Testis (tissue), 3 donors: ENCODE results near the gene TMEM242. TPM values are rescaled to one million over a fixed set of nuclear protein-coding genes. Genes with fewer than 3 reads are reported as not detected.

Experiments used
- DNase-seq: peaks from one replicate; pipeline ENCODE4 v3.0.0-alpha.2; 2019
- H3K27ac ChIP-seq, 2 donors: fragments of 200-600 bp; sonication (generic); one replicate each; pipeline ENCODE4 v1.5.1; 2019
- H3K27me3 ChIP-seq: fragments of 200-600 bp; sonication (generic); one replicate; pipeline ENCODE4 v1.5.1; 2019
- H3K36me3 ChIP-seq: fragments of 200-600 bp; sonication (generic); one replicate; pipeline ENCODE4 v1.5.1; 2017; ENCODE audit warnings: low read depth; ENCODE audit errors: missing control alignments
- H3K4me1 ChIP-seq: fragments of 200-600 bp; sonication (generic); one replicate; pipeline ENCODE4 v1.5.1; 2019
- H3K4me3 ChIP-seq, 2 donors: fragments of 200-600 bp; sonication (generic); one replicate each; pipeline ENCODE4 v1.5.1; 2017 to 2019
- H3K9me3 ChIP-seq: fragments of 200-600 bp; sonication (generic); one replicate; pipeline ENCODE4 v1.5.1; 2017
- POLR2A ChIP-seq: fragments of 450-650 bp; IDR thresholded peaks from one replicate; pipeline ENCODE4 v1.6.1; 2017; ENCODE audit warnings: antibody characterized with exemption, mild to moderate bottlenecking, moderate library complexity
- WGBS, 2 donors: methylation state at CpG; one replicate each; pipeline ENCODE4 v1.1.5; 2018; 5-methylcytosine and 5-hydroxymethylcytosine counted together
- intact Hi-C: fragments of 100-400 bp; cut with DNase I; formaldehyde crosslinking; loops from one replicate; pipeline ENCODE4 v1.15.1; 2023; ENCODE audit warnings: low total_unique reads
- polyA plus RNA-seq: library from polyadenylated mRNA; stranded (reverse); fragments of 350-450 nt; fragmentation: Illumina TruSeq; extraction: RNeasy Lipid Tissue Mini Kit (QIAGEN cat#74804); gene quantifications from one replicate; pipeline ENCODE4 v1.2.3, GENCODE V29; 2014; ENCODE audit warnings: low read depth, low replicate concordance; ENCODE audit not compliant: insufficient read depth
- total RNA-seq, 2 donors: library from RNA; depleted of rRNA; stranded (reverse); fragments of >200 nt; gene quantifications; one replicate each; pipeline ENCODE4 v1.2.3, GENCODE V29; 2016
- TF ChIP-seq, protein P1 (sequence below), 3 experiments: fragments of 450-650 bp in 2 of 3; fragments of 200-600 bp in 1 of 3; sonication (generic) in 1 of 3; IDR thresholded peaks; one replicate each; pipeline ENCODE4 v1.5.1; 2016 to 2019; ENCODE audit warnings: antibody characterized with exemption in 3 of 3, mild to moderate bottlenecking in 2 of 3, moderate library complexity in 1 of 3

The TMEM242 gene
- total and polyA plus RNA-seq, 3 donors from 2014 or later: 8.9 to 11.9 (median 10.3) TPM

DNA sequence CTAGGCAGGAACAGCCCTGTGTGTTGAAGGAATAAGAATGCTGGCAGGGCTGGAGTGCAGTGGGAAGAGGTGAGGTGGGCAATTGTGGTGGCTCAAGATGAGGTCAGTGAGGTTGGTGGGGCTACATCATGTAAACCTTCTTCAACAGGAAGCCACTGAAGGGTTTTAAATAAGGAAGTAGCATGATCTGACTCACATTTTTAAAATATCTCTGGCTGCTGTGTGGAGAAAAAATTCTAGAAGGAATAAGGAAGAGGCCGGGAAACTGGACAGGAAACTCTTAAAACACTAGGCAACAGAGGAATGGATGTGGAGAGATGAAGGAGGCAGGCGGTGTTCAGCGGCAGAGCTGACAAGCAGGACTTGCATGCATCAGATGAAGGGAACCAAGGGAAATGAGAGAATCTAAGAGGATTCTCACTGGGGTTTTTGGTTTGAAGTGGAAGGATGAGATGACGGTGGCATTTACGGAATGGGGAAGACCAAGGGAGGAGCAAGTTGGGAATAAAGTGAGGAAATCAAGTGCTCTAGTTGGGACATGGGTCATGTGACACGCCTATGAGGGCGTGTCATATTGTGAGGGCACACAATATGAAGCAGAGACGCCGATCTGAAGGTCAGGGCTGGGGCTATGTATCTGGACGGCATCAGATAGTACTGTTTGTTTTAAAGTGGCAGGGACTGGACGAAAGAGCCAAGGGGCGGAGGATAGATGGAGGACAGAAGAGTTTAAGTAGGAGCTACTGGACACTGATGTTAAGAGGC lies 18.2 kb downstream of the TMEM242 start:
- no peaks in the 10 kb centered on the region for H3K36me3 ChIP-seq
- H3K9me3 ChIP-seq: no peaks in the 10 kb centered on the region
- intact Hi-C loops: no loop called here
- H3K4me1 ChIP-seq: no peaks in the 10 kb centered on the region
- WGBS, 2 donors: 70 to 72% methylated on average over 12 of the region's 12 CpGs
- no peak for DNase-seq
- TF ChIP-seq, protein P1, sequence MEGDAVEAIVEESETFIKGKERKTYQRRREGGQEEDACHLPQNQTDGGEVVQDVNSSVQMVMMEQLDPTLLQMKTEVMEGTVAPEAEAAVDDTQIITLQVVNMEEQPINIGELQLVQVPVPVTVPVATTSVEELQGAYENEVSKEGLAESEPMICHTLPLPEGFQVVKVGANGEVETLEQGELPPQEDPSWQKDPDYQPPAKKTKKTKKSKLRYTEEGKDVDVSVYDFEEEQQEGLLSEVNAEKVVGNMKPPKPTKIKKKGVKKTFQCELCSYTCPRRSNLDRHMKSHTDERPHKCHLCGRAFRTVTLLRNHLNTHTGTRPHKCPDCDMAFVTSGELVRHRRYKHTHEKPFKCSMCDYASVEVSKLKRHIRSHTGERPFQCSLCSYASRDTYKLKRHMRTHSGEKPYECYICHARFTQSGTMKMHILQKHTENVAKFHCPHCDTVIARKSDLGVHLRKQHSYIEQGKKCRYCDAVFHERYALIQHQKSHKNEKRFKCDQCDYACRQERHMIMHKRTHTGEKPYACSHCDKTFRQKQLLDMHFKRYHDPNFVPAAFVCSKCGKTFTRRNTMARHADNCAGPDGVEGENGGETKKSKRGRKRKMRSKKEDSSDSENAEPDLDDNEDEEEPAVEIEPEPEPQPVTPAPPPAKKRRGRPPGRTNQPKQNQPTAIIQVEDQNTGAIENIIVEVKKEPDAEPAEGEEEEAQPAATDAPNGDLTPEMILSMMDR (IDR thresholded peaks at IDR 0.05): no peak
- no peak for TF ChIP-seq POLR2A
- no peak overlapping the region for H3K4me3 ChIP-seq
- H3K27me3 ChIP-seq: no peaks in the 10 kb centered on the region
- no peak overlapping the region for H3K27ac ChIP-seq

DNA sequence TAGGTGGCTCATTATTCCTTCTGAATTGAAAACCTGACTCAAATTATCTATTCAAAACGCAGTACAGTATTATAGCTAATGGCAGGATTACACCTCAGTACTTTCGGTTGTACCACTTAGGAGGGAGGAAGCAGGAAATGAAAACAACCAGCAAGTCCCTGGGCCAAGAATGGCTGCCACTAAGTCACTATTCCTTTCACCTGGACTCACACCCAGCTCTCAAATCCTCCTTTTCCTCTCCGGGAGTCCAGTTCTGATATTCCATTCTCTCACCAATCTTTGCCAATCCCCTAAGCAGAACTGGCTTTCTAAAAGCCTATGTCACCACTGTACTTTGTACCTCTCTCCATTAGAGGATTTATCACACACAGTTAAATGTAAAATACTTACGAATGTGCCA lies 20.6 kb downstream of the TMEM242 start:
- Histone ChIP-seq H3K27ac (no peak overlapping the region), H3K9me3 (no peaks in the 10 kb centered on the region), H3K36me3 (no peaks in the 10 kb centered on the region), H3K4me3 (no peak overlapping the region), H3K4me1 (no peaks in the 10 kb centered on the region), H3K27me3 (no peaks in the 10 kb centered on the region)
- intact Hi-C loops: no loop called here
- no peak for DNase-seq
- no peak for TF ChIP-seq POLR2A
- TF ChIP-seq, protein P1 (IDR thresholded peaks at IDR 0.05): no peak
- 61 to 64% methylated on average over 4 of the region's 4 CpGs for WGBS, 2 donors

DNA sequence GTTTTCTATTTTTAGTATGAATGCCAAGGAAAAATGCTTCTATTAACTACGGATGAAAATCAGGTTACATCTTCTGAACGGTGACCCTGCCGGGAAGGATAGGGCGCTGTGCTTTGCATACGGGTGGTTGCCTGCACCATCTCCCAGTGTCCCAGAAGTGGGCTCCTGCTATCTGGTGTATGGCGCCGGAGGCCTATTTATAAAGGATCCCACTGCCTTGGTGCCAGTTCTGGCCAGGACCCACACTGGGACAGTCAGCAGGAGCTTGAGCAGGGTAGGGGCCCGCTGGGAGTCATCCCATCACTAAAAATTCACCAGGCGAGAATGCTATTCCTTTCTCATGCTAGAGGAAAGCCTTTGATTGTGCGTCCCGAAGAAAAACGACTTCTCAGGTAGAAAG lies 22.9 kb downstream of the TMEM242 start:
- 68 to 84% methylated on average over 12 of the region's 12 CpGs for WGBS, 2 donors
- H3K4me1 ChIP-seq: no peaks in the 10 kb centered on the region
- no peak overlapping the region for H3K27ac ChIP-seq
- no peak for DNase-seq
- intact Hi-C loops: no loop called here
- no peaks in the 10 kb centered on the region for H3K36me3 ChIP-seq
- no peak for TF ChIP-seq POLR2A
- TF ChIP-seq, protein P1 (IDR thresholded peaks at IDR 0.05): no peak
- no peaks in the 10 kb centered on the region for H3K9me3 ChIP-seq
- peak overlapping the region in 1 of 2 donors; percentile 38 for H3K4me3 ChIP-seq
- no peaks in the 10 kb centered on the region for H3K27me3 ChIP-seq

DNA sequence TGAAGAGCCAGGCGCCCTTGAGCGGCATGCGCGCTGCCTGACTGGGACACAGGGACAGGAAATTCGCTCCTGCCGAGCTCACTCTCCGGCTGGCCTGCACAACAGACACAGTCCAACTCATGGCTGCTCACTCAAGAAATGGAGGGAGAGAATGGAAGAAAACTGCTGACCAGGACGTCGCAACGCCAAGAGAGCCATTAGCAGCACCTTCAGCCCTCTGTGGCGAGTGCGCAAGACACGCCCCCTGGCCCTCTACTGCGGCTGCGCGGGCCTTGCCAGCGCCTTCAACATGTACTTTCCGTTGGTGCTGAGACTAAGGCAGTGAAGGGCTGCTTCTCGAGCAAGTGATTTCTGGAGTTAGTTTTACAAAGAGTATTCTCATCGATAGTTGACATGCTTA lies 23.3 kb downstream of the TMEM242 start:
- peak; percentile 69 for DNase-seq
- Histone ChIP-seq H3K4me1 (no peaks in the 10 kb centered on the region), H3K9me3 (no peaks in the 10 kb centered on the region), H3K27me3 (no peaks in the 10 kb centered on the region), H3K4me3 (peak overlapping the region; percentile 38 to 44), H3K36me3 (no peaks in the 10 kb centered on the region), H3K27ac (no peak overlapping the region)
- TF ChIP-seq POLR2A: no peak
- TF ChIP-seq, protein P1 (IDR thresholded peaks at IDR 0.05): no peak
- 74 to 84% methylated on average over 15 to 20 of the region's 20 CpGs for WGBS, 2 donors
- intact Hi-C loops: no loop called here

DNA sequence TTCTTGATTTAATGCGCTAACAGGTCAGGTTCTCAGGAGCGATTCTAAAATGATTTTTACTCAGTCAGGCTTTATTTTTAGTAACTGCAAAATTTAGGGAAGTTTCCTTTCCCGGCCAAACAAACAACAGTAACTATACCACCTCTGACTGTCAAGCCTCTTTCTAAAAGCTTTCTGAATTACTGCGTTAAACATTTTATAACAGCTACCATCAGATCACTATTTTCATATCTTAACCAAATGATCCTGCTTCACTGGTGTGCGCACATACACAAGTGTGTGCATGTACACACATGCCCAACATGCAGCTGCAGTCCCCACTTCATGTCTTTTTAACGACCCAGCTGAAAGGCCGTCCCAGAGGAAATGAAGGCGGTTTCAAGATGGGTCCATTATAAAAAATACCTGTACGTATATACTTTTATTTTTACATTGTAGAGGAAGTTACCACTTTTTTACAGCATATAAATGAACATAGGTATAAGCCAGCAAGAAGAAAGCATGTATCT lies 25.0 kb downstream of the TMEM242 start:
- DNase-seq: no peak
- no peak overlapping the region for H3K27ac ChIP-seq
- no peak overlapping the region for H3K4me3 ChIP-seq
- H3K4me1 ChIP-seq: no peaks in the 10 kb centered on the region
- WGBS, 2 donors: 84 to 89% methylated on average over 9 of the region's 9 CpGs
- no peaks in the 10 kb centered on the region for H3K36me3 ChIP-seq
- no peaks in the 10 kb centered on the region for H3K27me3 ChIP-seq
- TF ChIP-seq, protein P1 (IDR thresholded peaks at IDR 0.05): no peak
- TF ChIP-seq POLR2A: no peak
- intact Hi-C loops: no loop called here
- H3K9me3 ChIP-seq: no peaks in the 10 kb centered on the region
